ENCODE measurements around the gene NEB.

DNA sequence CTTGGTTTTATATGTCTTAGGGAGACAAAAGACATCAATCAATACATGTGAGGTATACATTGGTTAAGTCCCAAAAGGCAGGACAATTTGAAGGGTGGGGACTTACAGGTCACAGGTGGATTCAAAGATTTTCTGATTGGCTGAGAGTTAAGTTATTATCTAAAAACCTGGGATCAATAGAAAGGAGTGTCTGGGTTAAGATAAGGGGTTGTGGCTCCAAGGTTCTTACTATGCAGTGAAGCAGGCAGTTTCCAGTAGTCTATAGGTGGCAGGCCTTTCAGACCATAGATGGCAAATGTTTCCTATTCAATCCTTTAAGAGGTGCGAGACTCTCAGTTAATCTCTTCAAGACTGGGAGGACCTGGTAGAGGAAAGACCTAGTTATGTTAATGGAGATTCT, 42.1 kb upstream of the NEB start:
- TF ChIP-seq CTCF (IDR thresholded peaks at IDR 0.05; ENCODE audit: low read depth, low read length, poor library complexity, severe bottlenecking) (no peak), EZH2phosphoT487 (IDR thresholded peaks at IDR 0.05; ENCODE audit: borderline replicate concordance, low read length) (no peak)
